ENCODE measurements around the gene NFIX. TPM values are rescaled to one million over a fixed set of nuclear protein-coding genes. Genes with fewer than 3 reads are reported as not detected.
A peak's percentile ranks its signal among the peaks of the same experiment; 100 is the strongest.

The NFIX gene
- total and polyA plus RNA-seq, 2 of the 13 experiments (the other 11 are each of a cell fraction or from before 2014, with no cell fraction given), result 3.4 to 5.4 TPM

GRCh38 chr19:13022859-13023636 lies 27.8 kb downstream of the NFIX start (continued):
- TF ChIP-seq, protein P1, sequence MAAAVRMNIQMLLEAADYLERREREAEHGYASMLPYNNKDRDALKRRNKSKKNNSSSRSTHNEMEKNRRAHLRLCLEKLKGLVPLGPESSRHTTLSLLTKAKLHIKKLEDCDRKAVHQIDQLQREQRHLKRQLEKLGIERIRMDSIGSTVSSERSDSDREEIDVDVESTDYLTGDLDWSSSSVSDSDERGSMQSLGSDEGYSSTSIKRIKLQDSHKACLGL (CRISPR knock-in tag; IDR thresholded peaks at IDR 0.05), result 0 out of 2 replicates have a peak, but pooled peaks have one; percentile 30
- TF ChIP-seq GTF2F1 (IDR thresholded peaks at IDR 0.05; ENCODE audit: low read length), result no peak
- peak; percentile 72 for TF ChIP-seq HNRNPK (IDR thresholded peaks at IDR 0.05; ENCODE audit: low read depth, low read length, poor library complexity, severe bottlenecking)
- no peak for TF ChIP-seq ZSCAN12 (CRISPR knock-in tag; IDR thresholded peaks at IDR 0.05)
- TF ChIP-seq, protein P2, sequence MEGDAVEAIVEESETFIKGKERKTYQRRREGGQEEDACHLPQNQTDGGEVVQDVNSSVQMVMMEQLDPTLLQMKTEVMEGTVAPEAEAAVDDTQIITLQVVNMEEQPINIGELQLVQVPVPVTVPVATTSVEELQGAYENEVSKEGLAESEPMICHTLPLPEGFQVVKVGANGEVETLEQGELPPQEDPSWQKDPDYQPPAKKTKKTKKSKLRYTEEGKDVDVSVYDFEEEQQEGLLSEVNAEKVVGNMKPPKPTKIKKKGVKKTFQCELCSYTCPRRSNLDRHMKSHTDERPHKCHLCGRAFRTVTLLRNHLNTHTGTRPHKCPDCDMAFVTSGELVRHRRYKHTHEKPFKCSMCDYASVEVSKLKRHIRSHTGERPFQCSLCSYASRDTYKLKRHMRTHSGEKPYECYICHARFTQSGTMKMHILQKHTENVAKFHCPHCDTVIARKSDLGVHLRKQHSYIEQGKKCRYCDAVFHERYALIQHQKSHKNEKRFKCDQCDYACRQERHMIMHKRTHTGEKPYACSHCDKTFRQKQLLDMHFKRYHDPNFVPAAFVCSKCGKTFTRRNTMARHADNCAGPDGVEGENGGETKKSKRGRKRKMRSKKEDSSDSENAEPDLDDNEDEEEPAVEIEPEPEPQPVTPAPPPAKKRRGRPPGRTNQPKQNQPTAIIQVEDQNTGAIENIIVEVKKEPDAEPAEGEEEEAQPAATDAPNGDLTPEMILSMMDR (CRISPR knock-in tag; IDR thresholded peaks at IDR 0.05), result no peak
- no peak for TF ChIP-seq FOXK1 (CRISPR knock-in tag; IDR thresholded peaks at IDR 0.05; ENCODE audit: borderline replicate concordance, low read depth)
- no peak for TF ChIP-seq MLLT10 (CRISPR knock-in tag; IDR thresholded peaks at IDR 0.05)
- TF ChIP-seq ZBTB38 (CRISPR knock-in tag; IDR thresholded peaks at IDR 0.05), result peak; percentile 46; the same call in 1 of the 2 replicates
- peak; percentile 57 for TF ChIP-seq NFYC (CRISPR knock-in tag; IDR thresholded peaks at IDR 0.05)
- no peak for TF ChIP-seq LCORL (IDR thresholded peaks at IDR 0.05)
- TF ChIP-seq LCORL (CRISPR knock-in tag; IDR thresholded peaks at IDR 0.05), result peak; percentile 89
- peak; percentile 44; the same call in 1 of the 2 replicates for TF ChIP-seq NCOR1 (IDR thresholded peaks at IDR 0.05; ENCODE audit: borderline replicate concordance, low read length)
- TF ChIP-seq, protein P3, sequence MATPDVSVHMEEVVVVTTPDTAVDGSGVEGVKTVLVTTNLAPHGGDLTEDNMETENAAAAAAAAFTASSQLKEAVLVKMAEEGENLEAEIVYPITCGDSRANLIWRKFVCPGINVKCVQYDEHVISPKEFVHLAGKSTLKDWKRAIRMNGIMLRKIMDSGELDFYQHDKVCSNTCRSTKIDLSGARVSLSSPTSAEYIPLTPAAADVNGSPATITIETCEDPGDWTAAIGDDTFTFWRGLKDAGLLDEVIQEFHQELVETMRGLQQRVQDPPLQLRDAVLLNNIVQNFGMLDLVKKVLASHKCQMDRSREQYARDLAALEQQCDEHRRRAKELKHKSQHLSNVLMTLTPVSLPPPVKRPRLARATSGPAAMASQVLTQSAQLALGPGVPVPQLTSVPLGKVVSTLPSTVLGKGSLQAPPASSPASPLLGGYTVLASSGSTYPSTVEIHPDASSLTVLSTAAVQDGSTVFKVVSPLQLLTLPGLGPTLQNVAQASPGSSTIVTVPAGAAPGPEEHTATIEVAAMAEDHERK (CRISPR knock-in tag; IDR thresholded peaks at IDR 0.05; ENCODE audit: low read depth), result no peak
- no peak for TF ChIP-seq ZNF12 (CRISPR knock-in tag; IDR thresholded peaks at IDR 0.05)
- no peak for TF ChIP-seq ARID2 (CRISPR knock-in tag; IDR thresholded peaks at IDR 0.05; ENCODE audit: borderline replicate concordance)
- TF ChIP-seq ZNF326 (CRISPR knock-in tag; IDR thresholded peaks at IDR 0.05; ENCODE audit: borderline replicate concordance), result no peak
- TF ChIP-seq TEAD3 (CRISPR knock-in tag; optimal IDR thresholded peaks at IDR 0.05; ENCODE audit: borderline replicate concordance), result peak; percentile 16
- TF ChIP-seq, protein P4, sequence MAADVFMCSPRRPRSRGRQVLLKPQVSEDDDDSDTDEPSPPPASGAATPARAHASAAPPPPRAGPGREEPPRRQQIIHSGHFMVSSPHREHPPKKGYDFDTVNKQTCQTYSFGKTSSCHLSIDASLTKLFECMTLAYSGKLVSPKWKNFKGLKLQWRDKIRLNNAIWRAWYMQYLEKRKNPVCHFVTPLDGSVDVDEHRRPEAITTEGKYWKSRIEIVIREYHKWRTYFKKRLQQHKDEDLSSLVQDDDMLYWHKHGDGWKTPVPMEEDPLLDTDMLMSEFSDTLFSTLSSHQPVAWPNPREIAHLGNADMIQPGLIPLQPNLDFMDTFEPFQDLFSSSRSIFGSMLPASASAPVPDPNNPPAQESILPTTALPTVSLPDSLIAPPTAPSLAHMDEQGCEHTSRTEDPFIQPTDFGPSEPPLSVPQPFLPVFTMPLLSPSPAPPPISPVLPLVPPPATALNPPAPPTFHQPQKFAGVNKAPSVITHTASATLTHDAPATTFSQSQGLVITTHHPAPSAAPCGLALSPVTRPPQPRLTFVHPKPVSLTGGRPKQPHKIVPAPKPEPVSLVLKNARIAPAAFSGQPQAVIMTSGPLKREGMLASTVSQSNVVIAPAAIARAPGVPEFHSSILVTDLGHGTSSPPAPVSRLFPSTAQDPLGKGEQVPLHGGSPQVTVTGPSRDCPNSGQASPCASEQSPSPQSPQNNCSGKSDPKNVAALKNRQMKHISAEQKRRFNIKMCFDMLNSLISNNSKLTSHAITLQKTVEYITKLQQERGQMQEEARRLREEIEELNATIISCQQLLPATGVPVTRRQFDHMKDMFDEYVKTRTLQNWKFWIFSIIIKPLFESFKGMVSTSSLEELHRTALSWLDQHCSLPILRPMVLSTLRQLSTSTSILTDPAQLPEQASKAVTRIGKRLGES (CRISPR knock-in tag; IDR thresholded peaks at IDR 0.05; ENCODE audit: borderline replicate concordance), result no peak
- TF ChIP-seq KDM2A (CRISPR knock-in tag; IDR thresholded peaks at IDR 0.05; ENCODE audit: borderline replicate concordance, low read depth), result peak; percentile 18; the same call in 1 of the 2 replicates
- TF ChIP-seq POLR2A (IDR thresholded peaks at IDR 0.05; ENCODE audit: insufficient read depth in 1 of 2, low read depth in 2 of 2, low read length in 2 of 2), result no peak
- TF ChIP-seq YEATS4 (CRISPR knock-in tag; IDR thresholded peaks at IDR 0.05; ENCODE audit: borderline replicate concordance), result peak; percentile 9; the same call in 1 of the 2 replicates
- no peak for TF ChIP-seq THYN1 (CRISPR knock-in tag; IDR thresholded peaks at IDR 0.05; ENCODE audit: borderline replicate concordance, low read depth)
- TF ChIP-seq, protein P5, sequence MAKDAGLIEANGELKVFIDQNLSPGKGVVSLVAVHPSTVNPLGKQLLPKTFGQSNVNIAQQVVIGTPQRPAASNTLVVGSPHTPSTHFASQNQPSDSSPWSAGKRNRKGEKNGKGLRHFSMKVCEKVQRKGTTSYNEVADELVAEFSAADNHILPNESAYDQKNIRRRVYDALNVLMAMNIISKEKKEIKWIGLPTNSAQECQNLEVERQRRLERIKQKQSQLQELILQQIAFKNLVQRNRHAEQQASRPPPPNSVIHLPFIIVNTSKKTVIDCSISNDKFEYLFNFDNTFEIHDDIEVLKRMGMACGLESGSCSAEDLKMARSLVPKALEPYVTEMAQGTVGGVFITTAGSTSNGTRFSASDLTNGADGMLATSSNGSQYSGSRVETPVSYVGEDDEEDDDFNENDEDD (CRISPR knock-in tag; IDR thresholded peaks at IDR 0.05; ENCODE audit: borderline replicate concordance), result peak; percentile 77; the same call in 1 of the 2 replicates
